Pulmonary artery endothelial cell (primary cell): ENCODE measurements around the gene MCOLN3. TPM values are rescaled to one million over a fixed set of nuclear protein-coding genes. Genes with fewer than 3 reads are reported as not detected.
"Not testable (repeated sequence)": the region's sequence is repeated elsewhere in the genome, so short reads cannot be mapped to it uniquely, and the experiment has no call there.

ENCODE experiments used
- DNase-seq: peaks from one replicate; pipeline ENCODE4 v3.0.0-alpha.2; 2011; ENCODE audit warnings: low read depth, low spot score
- total RNA-seq: library from RNA; depleted of rRNA; stranded (reverse); fragments of >200 nt; gene quantifications from 2 replicates; pipeline ENCODE4 v1.2.3, GENCODE V29; 2014

MCOLN3 gene
- total RNA-seq, 1 donor from 2014 or later: 0.07 TPM

DNA sequence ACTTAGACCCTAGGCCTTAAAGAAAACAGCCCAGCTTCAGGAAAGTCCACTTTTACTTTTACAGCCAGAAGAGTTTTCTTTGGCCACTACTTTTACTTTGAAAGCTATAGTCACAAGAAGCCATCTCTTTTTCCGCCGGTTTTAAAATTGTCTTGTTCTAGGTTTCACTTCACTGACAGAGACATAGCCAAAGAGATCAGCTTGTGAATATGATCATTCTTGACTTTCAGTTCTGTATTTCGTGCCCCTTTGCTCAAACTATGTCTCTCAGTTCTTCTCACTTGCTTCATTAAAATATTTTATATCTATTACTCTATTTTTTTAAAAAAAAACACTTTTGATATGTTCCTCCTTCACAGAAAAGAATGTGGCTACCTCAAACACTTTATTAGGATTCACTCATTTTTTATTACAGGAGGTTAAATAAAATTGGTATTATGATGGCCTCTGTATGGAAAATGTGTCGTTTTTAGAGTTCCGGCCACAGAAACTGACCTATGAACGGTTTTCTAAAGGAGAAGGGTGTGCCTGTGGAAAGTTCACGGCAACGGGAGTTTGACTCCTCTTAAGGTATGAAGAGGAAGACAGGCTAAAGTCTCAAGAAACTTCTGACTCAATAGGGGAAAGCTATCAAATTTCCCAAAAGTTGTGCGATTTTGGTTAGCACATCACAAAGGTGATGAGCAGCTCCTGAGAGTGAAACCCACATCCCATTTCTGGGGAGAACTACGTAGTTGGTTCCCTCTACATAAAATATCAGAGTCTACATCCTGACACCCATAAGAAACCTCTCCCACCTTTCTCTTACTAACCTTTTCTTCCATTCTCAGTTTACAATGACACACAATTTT, 52.6 kb downstream of the MCOLN3 start:
- DNase-seq: no peak

DNA sequence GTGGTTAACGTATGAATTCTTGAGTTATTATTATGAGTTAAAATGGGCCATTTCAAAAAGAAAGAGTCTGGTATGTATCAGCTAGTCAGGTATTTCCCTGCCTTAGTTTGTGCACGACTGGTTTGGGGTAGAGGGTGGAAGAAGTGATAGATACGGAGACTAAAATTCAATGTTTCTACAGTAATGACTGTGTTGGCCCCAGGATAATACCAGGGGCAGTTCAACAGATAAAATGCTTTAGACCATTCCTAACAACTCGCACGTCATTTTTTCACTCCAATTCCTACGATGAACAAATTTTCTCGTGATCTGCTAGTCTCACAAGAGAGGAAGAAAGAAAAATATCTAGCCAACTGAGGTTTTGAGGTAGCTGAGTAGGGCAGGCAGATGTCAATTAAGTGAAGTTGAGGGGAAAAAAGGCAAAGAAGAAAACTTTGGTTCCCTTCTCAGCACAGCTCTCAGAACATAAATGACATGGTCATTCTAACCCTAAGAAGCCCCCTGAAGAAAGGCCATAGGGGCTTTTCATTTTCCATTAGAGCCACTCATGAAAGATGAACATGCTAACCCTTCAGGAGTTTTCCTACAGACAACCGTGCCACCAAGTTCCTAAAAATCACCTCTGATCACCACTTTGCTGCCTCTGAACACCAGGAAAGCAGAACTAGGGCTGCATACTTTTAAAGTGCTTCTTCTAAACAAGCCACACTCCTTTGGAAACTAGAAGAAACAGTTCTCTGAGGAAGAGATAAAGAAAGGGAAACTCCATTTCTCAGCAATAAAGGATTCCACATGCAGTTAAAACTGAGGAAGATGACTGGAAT, 57.0 kb downstream of the MCOLN3 start:
- DNase-seq: no peak

DNA sequence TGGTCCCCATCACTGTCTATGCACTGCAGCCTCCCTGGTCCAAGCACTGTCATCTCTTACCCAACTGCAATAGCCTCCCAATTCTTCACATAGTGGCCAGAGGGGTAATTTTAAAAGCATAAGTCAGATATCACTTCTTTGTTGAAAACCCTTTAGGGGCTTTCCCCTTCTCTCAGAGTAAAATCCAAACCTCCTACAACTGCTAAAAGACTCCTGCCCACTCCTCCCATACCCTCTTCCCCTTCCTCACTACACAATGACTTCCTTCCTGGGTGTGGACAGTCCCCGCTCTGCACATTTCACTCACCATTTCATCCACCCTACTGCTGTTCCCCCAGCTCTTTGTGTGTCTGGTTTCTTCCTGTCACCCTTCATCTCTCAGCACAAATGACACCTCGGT, 59.7 kb downstream of the MCOLN3 start:
- no peak for DNase-seq

DNA sequence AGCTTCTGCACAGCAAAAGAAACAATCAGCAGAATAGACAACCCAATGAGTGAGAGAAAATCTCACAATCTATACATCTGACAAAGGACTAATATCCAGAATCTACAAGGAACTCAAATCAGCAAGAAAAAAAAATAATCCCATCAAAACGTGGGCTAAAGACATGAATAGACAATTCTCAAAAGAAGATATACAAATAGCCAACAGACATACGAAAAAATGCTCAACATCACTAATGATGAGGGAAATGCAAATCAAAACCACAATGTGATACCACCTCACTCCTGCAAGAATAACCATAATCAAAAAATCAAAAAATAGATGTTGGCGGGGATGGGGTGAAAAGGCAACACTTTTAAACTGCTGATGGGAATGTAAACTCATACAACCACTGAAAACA, 61.7 kb downstream of the MCOLN3 start:
- not testable (repeated sequence) for DNase-seq

DNA sequence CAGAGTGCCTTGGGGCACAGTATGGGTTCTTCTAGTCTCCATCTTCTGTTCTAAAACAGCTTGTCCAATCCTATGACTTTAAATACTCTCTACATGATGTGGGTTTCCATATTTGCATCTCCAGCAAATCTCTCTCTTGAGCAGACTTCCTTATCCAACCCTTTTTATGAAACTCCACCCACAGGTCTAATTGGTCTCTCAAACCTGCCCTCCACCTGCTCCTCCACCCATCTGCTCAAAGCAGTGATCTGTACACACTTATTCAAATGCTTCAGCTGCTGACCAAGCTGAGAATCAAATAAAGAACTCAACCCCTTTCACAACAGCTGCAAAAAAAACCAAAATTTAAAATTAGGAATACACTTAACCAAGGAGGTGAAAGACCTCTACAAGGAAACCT, 62.9 kb downstream of the MCOLN3 start:
- no peak for DNase-seq

DNA sequence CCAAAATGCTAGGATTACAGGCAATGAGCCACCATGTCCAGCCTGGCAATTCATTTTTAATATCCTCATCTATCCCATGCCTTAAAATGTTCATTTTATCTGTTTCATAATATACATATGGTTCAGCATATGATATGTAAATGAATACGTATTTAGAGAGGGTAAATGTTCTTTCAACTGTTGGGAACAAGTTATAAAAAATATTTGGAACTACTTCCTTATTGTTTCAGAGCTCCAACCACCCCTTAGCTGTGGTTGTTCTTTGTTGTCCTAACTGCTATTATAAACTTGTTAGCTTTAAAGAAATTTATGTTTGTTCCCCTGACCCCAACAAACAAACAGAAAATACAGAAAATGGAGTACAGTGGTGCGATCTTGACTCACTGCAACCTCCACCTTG, 65.9 kb downstream of the MCOLN3 start:
- no peak for DNase-seq

DNA sequence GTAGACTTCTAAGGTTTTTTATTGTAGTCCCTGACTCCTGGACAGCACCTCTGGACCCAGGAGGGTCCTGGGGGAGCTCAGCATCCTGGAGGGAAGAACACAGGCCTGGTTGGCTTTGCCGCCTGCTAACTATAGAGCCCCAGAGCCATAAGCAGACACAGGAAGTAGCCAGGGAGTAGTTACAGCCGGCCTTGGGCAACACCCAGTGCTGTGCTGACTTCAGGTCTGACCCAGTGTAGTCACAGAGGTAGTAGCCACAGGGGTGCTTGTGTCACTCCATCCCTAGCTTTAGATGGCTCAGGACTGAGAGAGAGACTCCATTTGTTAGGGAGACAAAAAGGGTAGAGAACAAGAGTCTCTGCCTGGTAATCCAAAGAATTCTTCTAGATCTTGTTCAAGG, 73.3 kb downstream of the MCOLN3 start:
- no peak for DNase-seq

DNA sequence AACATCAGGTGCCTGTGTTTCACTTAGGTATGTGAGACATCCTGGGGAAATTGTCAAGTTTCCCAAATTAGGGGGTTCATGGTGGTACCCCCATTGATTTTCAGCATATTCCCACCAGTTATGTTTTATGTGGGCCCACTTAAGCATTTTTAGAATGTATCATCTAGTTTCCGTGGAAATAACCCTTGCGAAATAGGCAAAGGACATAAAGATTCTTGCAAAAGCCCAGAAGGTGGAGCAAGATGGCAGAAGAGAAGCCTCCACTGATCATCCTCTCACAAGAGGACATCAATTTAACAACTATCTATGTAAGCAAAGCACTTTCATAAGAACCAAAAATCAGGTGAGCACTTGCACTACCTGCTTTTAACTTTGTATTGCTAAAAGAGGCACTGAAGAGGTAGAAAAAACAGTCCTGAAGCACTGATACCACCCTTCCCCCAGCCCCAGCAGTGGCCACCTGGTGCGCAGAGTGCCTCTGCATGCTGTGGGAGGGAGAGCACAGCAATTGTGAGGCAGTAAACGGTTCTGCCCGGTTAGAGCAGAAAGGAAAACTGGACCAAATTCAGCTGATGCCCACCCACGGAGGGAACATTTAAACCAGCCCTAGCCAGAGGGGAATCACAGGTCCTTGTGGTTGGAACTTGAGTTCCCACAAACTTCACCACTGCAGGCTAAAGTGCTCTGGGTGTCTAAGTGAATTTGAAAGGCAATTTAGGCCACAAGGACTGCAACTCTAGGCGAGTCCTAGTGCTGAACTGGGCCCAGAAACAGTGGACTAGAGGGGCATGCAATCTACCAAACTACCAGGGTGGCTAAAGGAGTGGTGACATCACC, 74.6 kb downstream of the MCOLN3 start:
- DNase-seq: no peak

DNA sequence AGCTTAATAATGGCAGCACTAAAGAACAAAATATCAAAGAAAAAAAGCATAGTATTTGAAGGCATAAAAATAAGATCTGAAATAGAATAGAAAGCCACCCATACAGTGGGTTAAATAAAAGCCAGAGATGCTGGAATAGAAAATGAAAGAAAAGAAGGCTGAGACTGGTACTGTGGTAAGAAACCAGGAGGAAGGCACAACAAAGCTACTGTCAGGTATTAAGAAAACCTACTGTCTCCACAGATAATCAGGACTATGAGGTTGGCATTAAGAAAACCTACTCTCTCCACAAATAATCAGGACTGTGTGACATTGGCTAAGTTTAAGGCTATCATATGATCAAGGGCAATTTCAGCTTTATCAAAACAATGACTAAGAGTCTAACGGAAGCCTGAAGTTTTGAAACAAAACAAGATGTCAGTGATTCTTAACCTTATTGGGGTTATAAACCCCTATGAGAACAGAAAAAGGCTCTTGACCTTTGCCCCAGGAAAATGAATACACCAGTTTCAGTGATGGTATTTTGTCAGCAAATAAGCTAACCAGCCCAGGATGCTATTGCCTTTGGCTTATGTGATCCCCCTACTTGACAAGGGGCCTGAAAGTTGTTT, 75.8 kb downstream of the MCOLN3 start:
- DNase-seq: no peak

DNA sequence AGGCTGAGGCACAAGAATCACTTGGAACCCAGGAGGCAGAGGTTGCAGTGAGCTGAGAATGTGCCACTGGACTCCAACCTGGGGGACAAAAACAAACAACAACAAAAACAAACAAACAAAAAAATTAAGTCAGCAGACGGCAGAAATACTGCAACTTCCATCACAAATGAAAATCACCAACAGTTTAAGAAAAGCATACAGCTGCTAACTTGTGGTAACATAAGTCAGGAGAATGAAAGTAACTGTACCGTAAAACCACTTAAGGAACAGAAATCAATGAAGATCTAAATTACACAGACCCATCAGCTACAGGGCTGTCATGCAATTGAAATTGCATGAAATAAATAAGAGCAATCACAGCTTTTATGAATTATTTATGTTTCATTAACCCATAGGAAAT, 76.3 kb downstream of the MCOLN3 start:
- no peak for DNase-seq

DNA sequence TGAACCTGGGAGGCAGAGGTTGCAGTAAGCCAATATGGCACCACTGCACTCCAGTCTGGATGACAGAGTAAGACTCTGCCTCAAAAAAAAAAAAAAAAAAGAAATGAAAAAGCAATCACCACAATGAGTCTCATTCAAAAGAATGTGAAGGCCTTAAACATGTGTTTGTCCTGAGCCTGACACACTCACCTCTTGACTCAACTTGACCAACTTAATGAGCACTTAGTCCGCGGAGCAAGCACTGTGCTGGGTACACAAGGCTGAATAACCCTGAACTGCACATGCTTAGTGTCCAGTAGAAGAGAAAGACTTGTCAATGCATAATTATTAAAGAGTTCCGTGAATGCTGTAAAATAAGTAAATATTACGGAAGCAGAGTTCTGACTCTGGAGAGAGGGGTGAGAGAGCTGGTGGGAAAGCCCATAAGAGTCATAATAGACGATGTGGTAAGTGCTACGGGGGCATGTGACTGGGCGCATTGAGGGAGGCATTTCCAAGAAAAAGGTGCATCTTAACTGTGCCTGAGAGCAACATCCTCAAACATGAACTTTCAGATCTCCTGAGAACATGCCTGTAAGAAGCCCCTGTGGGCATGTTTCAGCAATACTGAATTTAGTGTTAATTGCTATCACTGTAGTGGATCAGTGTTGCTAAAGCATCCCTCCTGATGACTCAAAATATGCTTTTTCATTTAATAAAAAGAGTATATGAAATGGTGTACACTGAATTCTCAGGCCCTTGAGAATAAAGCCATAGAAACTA, 78.6 kb downstream of the MCOLN3 start:
- DNase-seq: no peak

DNA sequence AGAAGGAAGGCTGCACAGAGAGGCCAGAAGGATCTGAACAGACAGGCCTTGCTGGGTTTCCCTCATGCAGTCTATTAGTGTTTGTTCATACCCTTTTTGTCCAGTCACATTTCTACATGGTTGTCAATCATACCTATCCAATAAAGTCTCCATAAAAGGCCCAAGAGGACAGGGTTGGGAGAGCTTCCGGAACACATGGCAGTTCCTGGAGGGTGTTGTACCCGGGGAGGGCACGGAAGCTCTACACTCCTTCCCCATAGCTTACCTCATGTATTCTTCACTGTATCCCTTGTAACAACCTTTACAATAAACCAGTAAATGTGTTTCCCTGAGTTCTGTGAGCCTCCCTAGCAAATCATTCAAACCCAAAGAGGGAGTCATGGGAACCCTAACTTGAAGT, 79.4 kb downstream of the MCOLN3 start:
- no peak for DNase-seq

DNA sequence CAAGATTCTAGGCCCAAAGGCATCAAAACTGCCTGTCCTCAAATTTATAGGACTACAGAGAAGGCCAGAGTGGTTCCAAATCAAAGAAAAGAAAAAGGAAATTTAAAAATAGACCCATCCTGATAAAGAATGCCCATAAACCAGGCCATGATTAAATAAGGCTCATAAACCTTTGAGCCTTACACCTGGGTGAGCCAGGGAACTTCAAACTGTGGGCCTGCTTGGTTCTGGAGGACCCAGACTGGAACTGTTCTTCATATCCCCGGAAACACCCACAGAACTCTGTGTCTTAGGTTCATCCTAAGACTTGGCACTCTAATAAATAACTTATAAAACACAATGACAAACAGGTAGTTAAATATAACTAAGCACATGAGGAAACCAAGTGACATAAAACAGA, 80.2 kb downstream of the MCOLN3 start:
- DNase-seq: no peak

Other genes starting within 250 kb of the MCOLN3 start
- gene LPAR3, start 155.3 kb downstream of the MCOLN3 start, total RNA-seq: 0.67 TPM in 1 of 2 replicates, not detected in the other
- gene MCOLN2, start 51.4 kb downstream of the MCOLN3 start, total RNA-seq: 0.13 and 0.18 TPM in 2 replicates
- 4.0 and 5.9 TPM in 2 replicates for gene SYDE2, start 152.5 kb upstream of the MCOLN3 start, total RNA-seq
- gene C1orf52, start 211.2 kb upstream of the MCOLN3 start, total RNA-seq: 16.2 and 24.4 TPM in 2 replicates
- 54.9 and 69.8 TPM in 2 replicates for gene BCL10, start 228.1 kb upstream of the MCOLN3 start, total RNA-seq